Type B pancreatic cell (in vitro differentiated cells): ENCODE results near the gene SMYD3. TPM values are rescaled to one million over a fixed set of nuclear protein-coding genes. Genes with fewer than 3 reads are reported as not detected.

Source experiments
- DNase-seq: peaks from one replicate; pipeline ENCODE4 v3.0.0; 2021; ENCODE audit warnings: mixed read lengths; ENCODE audit not compliant: unreplicated experiment; ENCODE audit errors: extremely low spot score
- H3K27ac Mint-ChIP-seq: 2 replicates; pipeline ENCODE4 v1.8.0; 2021; ENCODE audit warnings: mild to moderate bottlenecking, mixed read lengths
- H3K27me3 Mint-ChIP-seq: 2 replicates; pipeline ENCODE4 v1.8.0; 2021; ENCODE audit warnings: mixed read lengths
- H3K36me3 Mint-ChIP-seq: 2 replicates; pipeline ENCODE4 v1.8.0; 2021; ENCODE audit warnings: mixed read lengths
- H3K4me1 Mint-ChIP-seq: one replicate; pipeline ENCODE4 v1.8.0; 2021; ENCODE audit warnings: mixed read lengths; ENCODE audit not compliant: unreplicated experiment
- H3K4me3 Mint-ChIP-seq: 2 replicates; pipeline ENCODE4 v1.8.0; 2021; ENCODE audit warnings: mild to moderate bottlenecking, mixed read lengths
- H3K9me3 Mint-ChIP-seq: 2 replicates; pipeline ENCODE4 v1.8.0; 2021; ENCODE audit warnings: mixed read lengths
- total RNA-seq: library from RNA; stranded (reverse); gene quantifications from 2 replicates; pipeline ENCODE4 v1.2.1, GENCODE V29; 2021; ENCODE audit warnings: low replicate concordance
- TF ChIP-seq, protein P1 (sequence below): fragments of 200-600 bp; sonication (generic); conservative IDR thresholded peaks from 2 replicates; pipeline ENCODE4 v1.5.0; 2021; ENCODE audit warnings: antibody characterized with exemption, mild to moderate bottlenecking

The SMYD3 gene
- total RNA-seq, 1 donor from 2014 or later, result 19.4 TPM

- Mint-ChIP-seq H3K27ac (no peak overlapping the region), H3K36me3 (peaks cover 8% of the 10 kb centered on the region), H3K27me3 (peaks cover 3% of the 10 kb centered on the region), H3K4me3 (no peak overlapping the region), H3K4me1 (peaks cover 10% of the 10 kb centered on the region), H3K9me3 (peaks cover 6% of the 10 kb centered on the region)
- DNase-seq, result no peak
- TF ChIP-seq, protein P1, sequence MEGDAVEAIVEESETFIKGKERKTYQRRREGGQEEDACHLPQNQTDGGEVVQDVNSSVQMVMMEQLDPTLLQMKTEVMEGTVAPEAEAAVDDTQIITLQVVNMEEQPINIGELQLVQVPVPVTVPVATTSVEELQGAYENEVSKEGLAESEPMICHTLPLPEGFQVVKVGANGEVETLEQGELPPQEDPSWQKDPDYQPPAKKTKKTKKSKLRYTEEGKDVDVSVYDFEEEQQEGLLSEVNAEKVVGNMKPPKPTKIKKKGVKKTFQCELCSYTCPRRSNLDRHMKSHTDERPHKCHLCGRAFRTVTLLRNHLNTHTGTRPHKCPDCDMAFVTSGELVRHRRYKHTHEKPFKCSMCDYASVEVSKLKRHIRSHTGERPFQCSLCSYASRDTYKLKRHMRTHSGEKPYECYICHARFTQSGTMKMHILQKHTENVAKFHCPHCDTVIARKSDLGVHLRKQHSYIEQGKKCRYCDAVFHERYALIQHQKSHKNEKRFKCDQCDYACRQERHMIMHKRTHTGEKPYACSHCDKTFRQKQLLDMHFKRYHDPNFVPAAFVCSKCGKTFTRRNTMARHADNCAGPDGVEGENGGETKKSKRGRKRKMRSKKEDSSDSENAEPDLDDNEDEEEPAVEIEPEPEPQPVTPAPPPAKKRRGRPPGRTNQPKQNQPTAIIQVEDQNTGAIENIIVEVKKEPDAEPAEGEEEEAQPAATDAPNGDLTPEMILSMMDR, result no peak
Measured at GRCh38 chr1:246001142-246001836, 505.8 kb downstream of the SMYD3 start.

- Mint-ChIP-seq H3K9me3 (peaks cover 6% of the 10 kb centered on the region), H3K27ac (no peak overlapping the region), H3K27me3 (peaks cover 3% of the 10 kb centered on the region), H3K36me3 (peaks cover 8% of the 10 kb centered on the region), H3K4me3 (no peak overlapping the region), H3K4me1 (peaks cover 12% of the 10 kb centered on the region)
- no peak for DNase-seq
- TF ChIP-seq, protein P1, result no peak
Measured at GRCh38 chr1:246000638-246001015, 506.5 kb downstream of the SMYD3 start.

- H3K4me1 Mint-ChIP-seq, result peaks cover 15% of the 10 kb centered on the region
Measured at GRCh38 chr1:245999697-246000637, 507.1 kb downstream of the SMYD3 start.

GRCh38 chr1:245997471-245998258, 509.4 kb downstream of the SMYD3 start:
- peak overlapping the region; percentile 33 for H3K27ac Mint-ChIP-seq
- H3K36me3 Mint-ChIP-seq, result peaks cover 12% of the 10 kb centered on the region
- DNase-seq, result no peak
- H3K4me3 Mint-ChIP-seq, result no peak overlapping the region
- TF ChIP-seq, protein P1, result no peak
- H3K4me1 Mint-ChIP-seq, result peaks cover 12% of the 10 kb centered on the region
- H3K27me3 Mint-ChIP-seq, result no peaks in the 10 kb centered on the region
- peaks cover 6% of the 10 kb centered on the region for H3K9me3 Mint-ChIP-seq

More at GRCh38 chr1:245999697-246000637, 507.1 kb downstream of the SMYD3 start:
- H3K27me3 Mint-ChIP-seq, result peaks cover 3% of the 10 kb centered on the region
- no peak overlapping the region for H3K4me3 Mint-ChIP-seq
- H3K36me3 Mint-ChIP-seq, result peaks cover 8% of the 10 kb centered on the region
- no peak overlapping the region for H3K27ac Mint-ChIP-seq
- H3K9me3 Mint-ChIP-seq, result peaks cover 6% of the 10 kb centered on the region
- no peak for DNase-seq
- TF ChIP-seq, protein P1, result no peak

DNA sequence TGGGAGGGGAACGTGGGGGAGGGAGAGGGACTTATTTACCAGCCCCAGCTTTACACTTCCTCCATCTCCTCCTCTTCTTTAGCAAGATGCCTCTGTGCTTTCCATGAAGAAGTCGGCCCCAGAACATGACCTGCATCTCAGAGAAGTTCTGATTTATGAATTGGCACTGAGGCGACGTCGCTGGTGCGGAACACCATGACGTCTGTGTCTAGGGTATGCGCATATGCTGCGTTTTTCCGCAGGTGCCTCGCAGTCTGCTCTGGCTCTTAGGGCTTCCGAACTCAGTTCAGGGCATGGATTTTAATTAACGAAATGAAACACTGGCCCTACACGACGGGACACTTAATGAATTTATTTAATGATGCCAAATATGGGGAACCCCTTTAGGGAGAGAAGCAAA, 510.3 kb downstream of the SMYD3 start:
- H3K36me3 Mint-ChIP-seq, result peaks cover 12% of the 10 kb centered on the region
- H3K27ac Mint-ChIP-seq, result no peak overlapping the region
- DNase-seq, result no peak
- H3K9me3 Mint-ChIP-seq, result peaks cover 6% of the 10 kb centered on the region
- no peaks in the 10 kb centered on the region for H3K27me3 Mint-ChIP-seq
- peaks cover 10% of the 10 kb centered on the region for H3K4me1 Mint-ChIP-seq
- no peak overlapping the region for H3K4me3 Mint-ChIP-seq
- TF ChIP-seq, protein P1, result no peak
